ENCODE measurements around the gene PSMB11.

The PSMB11 gene

GRCh38 chr14:23043145-23043544 lies 1.1 kb downstream of the PSMB11 start:
- in situ Hi-C loops (cut with MboI; ENCODE audit: low pct_unique_long_range_greater_than_20kb, low sequenced_read_pairs, unreplicated experiment), result no loop called here
- no peak for DNase-seq (ENCODE audit: low spot score)
- no peak for TF ChIP-seq CTCF (IDR thresholded peaks at IDR 0.05; ENCODE audit: extremely low read depth, insufficient read depth, missing control alignments)

GRCh38 chr14:23043754-23044153 lies 1.7 kb downstream of the PSMB11 start:
- in situ Hi-C loops (cut with MboI; ENCODE audit: low pct_unique_long_range_greater_than_20kb, low sequenced_read_pairs, unreplicated experiment), result no loop called here

GRCh38 chr14:23044840-23045239 lies 2.8 kb downstream of the PSMB11 start:
- DNase-seq (ENCODE audit: low spot score), result no peak
- no peak for TF ChIP-seq CTCF (IDR thresholded peaks at IDR 0.05; ENCODE audit: extremely low read depth, insufficient read depth, missing control alignments)
- in situ Hi-C loops (cut with MboI; ENCODE audit: low pct_unique_long_range_greater_than_20kb, low sequenced_read_pairs, unreplicated experiment), result no loop called here

More at GRCh38 chr14:23043754-23044153, 1.7 kb downstream of the PSMB11 start:
- TF ChIP-seq CTCF (IDR thresholded peaks at IDR 0.05; ENCODE audit: extremely low read depth, insufficient read depth, missing control alignments), result no peak
- no peak for DNase-seq (ENCODE audit: low spot score)

GRCh38 chr14:23045419-23046357 lies 3.7 kb downstream of the PSMB11 start:
- in situ Hi-C loops (cut with MboI; ENCODE audit: low pct_unique_long_range_greater_than_20kb, low sequenced_read_pairs, unreplicated experiment), result no loop called here
- no peak for TF ChIP-seq CTCF (IDR thresholded peaks at IDR 0.05; ENCODE audit: extremely low read depth, insufficient read depth, missing control alignments)

GRCh38 chr14:23047034-23047634 lies 5.1 kb downstream of the PSMB11 start:
- no peak for DNase-seq (ENCODE audit: low spot score)
- in situ Hi-C loops (cut with MboI; ENCODE audit: low pct_unique_long_range_greater_than_20kb, low sequenced_read_pairs, unreplicated experiment), result no loop called here
- TF ChIP-seq CTCF (IDR thresholded peaks at IDR 0.05; ENCODE audit: extremely low read depth, insufficient read depth, missing control alignments), result no peak

More at GRCh38 chr14:23045419-23046357, 3.7 kb downstream of the PSMB11 start:
- DNase-seq (ENCODE audit: low spot score), result no peak

- no peak for DNase-seq (ENCODE audit: low spot score)
- in situ Hi-C loops (cut with MboI; ENCODE audit: low pct_unique_long_range_greater_than_20kb, low sequenced_read_pairs, unreplicated experiment), result no loop called here
- no peak for TF ChIP-seq CTCF (IDR thresholded peaks at IDR 0.05; ENCODE audit: extremely low read depth, insufficient read depth, missing control alignments)
Observed at GRCh38 chr14:23047751-23048693, 6.0 kb downstream of the PSMB11 start.
